Activated B cell treated with CpG ODN at 0.5 μM for 24 hours (primary cell): ENCODE results near the gene CALHM2. TPM values are rescaled to one million over a fixed set of nuclear protein-coding genes. Genes with fewer than 3 reads are reported as not detected.

Experiments
- ATAC-seq: fragments of 200-7000 bp; cut with Tn5 transposase; one replicate; pipeline ENCODE4 v1.10.0; 2021; ENCODE audit warnings: low read depth, mild to moderate bottlenecking, moderate library complexity
- CTCF ChIA-PET: fragments of 350-600 bp; sonication (Branson Sonifier 250); formaldehyde crosslinking; loops from one replicate; lab custom pipeline; 2021; ENCODE audit warnings: antibody characterized with exemption; lab: Charles Lee
- POLR2A ChIA-PET: fragments of 350-600 bp; sonication (Branson Sonifier 250); formaldehyde crosslinking; loops from one replicate; lab custom pipeline; 2021; ENCODE audit warnings: antibody characterized with exemption; lab: Charles Lee
- DNase-seq: peaks from one replicate; pipeline ENCODE4 v3.0.0; 2022
- H3K27ac Mint-ChIP-seq: one replicate; pipeline ENCODE4 v1.8.0; 2020; ENCODE audit warnings: mixed read lengths
- H3K27me3 Mint-ChIP-seq: one replicate; pipeline ENCODE4 v1.8.0; 2021; ENCODE audit warnings: mixed read lengths
- H3K36me3 Mint-ChIP-seq: one replicate; pipeline ENCODE4 v1.8.0; 2021; ENCODE audit warnings: low read depth, mixed read lengths
- H3K4me1 Mint-ChIP-seq: one replicate; pipeline ENCODE4 v1.8.0; 2021; ENCODE audit warnings: mixed read lengths
- H3K4me3 Mint-ChIP-seq: one replicate; pipeline ENCODE4 v1.8.0; 2020; ENCODE audit warnings: mild to moderate bottlenecking, mixed read lengths
- H3K9me3 Mint-ChIP-seq: one replicate; pipeline ENCODE4 v1.8.0; 2020; ENCODE audit warnings: mixed read lengths
- intact Hi-C: fragments of 100-400 bp; cut with micrococcal nuclease; formaldehyde crosslinking; loops from one replicate; pipeline ENCODE4 v1.15.1; 2024
- total RNA-seq: library from RNA; stranded (reverse); gene quantifications from 2 replicates; pipeline ENCODE4 v1.2.3, GENCODE V29; 2022
- TF ChIP-seq, protein P1 (sequence below): fragments of 200-600 bp; IDR thresholded peaks from one replicate; pipeline ENCODE4 v1.8.0; 2022; ENCODE audit warnings: antibody characterized with exemption, mild to moderate bottlenecking

The CALHM2 gene
- total RNA-seq, 1 donor from 2014 or later: 17.5 TPM

DNA sequence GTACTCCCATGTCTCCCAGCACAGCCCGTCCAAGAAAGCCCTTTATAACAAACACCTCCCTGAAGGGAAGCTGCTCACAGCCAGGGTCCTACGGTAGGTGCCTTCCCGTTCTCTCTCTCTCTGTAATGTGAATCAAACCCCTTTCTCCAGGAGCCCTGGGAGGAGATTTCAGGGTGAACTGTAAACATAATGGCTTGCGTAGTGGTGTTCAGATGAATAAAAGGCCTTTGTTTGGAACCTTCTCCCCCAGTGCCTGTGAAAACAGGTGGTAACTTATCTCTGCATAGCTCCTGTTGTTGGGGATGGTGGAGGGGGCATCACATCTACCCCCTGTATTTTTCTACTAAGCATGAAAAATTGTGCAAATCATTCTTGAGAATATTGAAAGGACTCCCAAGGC is 12.4 kb downstream of the CALHM2 start:
- ChIA-PET POLR2A (no interaction called here), CTCF (interaction anchor here (2.1 kb wide), 1 partner anchor 42 kb away, joined by 4 read pairs; no protein-coding TSS in a partner anchor)
- no peaks in the 10 kb centered on the region for H3K9me3 Mint-ChIP-seq
- ATAC-seq (no peak), DNase-seq (no peak)
- intact Hi-C loops: loop anchor here (5.0 kb wide), 1 partner anchor 33 kb away; no protein-coding TSS in a partner anchor
- peaks cover 87% of the 10 kb centered on the region for H3K36me3 Mint-ChIP-seq
- peak overlapping the region; percentile 30 for H3K27ac Mint-ChIP-seq
- no peak overlapping the region for H3K4me3 Mint-ChIP-seq
- TF ChIP-seq, protein P1, sequence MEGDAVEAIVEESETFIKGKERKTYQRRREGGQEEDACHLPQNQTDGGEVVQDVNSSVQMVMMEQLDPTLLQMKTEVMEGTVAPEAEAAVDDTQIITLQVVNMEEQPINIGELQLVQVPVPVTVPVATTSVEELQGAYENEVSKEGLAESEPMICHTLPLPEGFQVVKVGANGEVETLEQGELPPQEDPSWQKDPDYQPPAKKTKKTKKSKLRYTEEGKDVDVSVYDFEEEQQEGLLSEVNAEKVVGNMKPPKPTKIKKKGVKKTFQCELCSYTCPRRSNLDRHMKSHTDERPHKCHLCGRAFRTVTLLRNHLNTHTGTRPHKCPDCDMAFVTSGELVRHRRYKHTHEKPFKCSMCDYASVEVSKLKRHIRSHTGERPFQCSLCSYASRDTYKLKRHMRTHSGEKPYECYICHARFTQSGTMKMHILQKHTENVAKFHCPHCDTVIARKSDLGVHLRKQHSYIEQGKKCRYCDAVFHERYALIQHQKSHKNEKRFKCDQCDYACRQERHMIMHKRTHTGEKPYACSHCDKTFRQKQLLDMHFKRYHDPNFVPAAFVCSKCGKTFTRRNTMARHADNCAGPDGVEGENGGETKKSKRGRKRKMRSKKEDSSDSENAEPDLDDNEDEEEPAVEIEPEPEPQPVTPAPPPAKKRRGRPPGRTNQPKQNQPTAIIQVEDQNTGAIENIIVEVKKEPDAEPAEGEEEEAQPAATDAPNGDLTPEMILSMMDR: no peak
- no peaks in the 10 kb centered on the region for H3K4me1 Mint-ChIP-seq
- no peaks in the 10 kb centered on the region for H3K27me3 Mint-ChIP-seq

DNA sequence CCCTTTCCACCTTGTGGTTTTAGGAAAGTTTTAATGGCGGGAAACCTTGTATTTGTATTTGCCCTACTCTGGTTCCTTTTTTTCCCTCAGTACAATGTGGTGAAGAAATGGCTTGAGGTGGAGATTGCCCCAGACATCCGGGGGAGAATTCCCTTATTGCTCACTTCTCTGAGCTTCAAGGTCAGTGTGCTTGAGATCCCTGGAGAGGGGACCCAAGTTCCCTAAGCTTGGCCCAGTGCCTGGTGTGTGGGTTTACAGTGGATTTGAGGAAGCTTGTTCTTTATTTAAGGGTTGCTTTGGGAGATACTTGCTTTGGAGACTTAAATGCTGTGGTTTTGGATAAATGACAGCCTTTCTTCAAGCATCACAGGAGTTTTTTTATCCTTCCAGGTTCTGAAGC is 18.3 kb downstream of the CALHM2 start:
- H3K27ac Mint-ChIP-seq: no peak overlapping the region
- intact Hi-C loops: no loop called here
- H3K27me3 Mint-ChIP-seq: no peaks in the 10 kb centered on the region
- H3K9me3 Mint-ChIP-seq: no peaks in the 10 kb centered on the region
- ATAC-seq: no peak
- no peak overlapping the region for H3K4me3 Mint-ChIP-seq
- ChIA-PET POLR2A (no interaction called here), CTCF (interaction anchor here (0.9 kb wide), 1 partner anchor 49 kb away, joined by 3 read pairs; no protein-coding TSS in a partner anchor)
- H3K4me1 Mint-ChIP-seq: no peaks in the 10 kb centered on the region
- H3K36me3 Mint-ChIP-seq: peaks cover 86% of the 10 kb centered on the region
- TF ChIP-seq, protein P1: no peak
- no peak for DNase-seq

DNA sequence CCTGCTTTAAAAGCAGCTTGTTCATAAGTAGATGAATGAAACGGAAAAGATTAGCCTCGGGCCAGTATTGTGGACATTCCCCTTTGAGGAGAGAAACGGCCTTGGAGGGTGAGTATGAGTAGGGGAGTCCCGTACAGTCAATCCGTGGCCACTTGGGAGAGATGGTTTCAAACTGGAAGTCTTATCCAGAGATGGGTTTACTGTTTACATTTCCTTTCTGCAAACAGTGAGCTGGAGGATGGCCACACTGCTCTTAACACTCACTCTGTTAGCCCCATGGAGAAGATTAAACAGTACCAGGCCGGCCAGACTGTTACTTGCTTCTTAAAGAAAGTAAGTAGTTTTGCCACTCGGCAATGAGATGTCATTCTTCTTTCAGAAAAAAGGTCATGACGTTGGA is 20.3 kb downstream of the CALHM2 start:
- H3K4me1 Mint-ChIP-seq: no peaks in the 10 kb centered on the region
- POLR2A ChIA-PET: interaction anchor here (0.6 kb wide), 1 partner anchor 38 kb away, joined by 4 read pairs; no protein-coding TSS in a partner anchor
- H3K9me3 Mint-ChIP-seq: no peaks in the 10 kb centered on the region
- peaks cover 89% of the 10 kb centered on the region for H3K36me3 Mint-ChIP-seq
- H3K27me3 Mint-ChIP-seq: no peaks in the 10 kb centered on the region
- ATAC-seq: no peak
- DNase-seq: no peak
- intact Hi-C loops: no loop called here
- H3K27ac Mint-ChIP-seq: no peak overlapping the region
- no peak overlapping the region for H3K4me3 Mint-ChIP-seq
- TF ChIP-seq, protein P1: no peak
- CTCF ChIA-PET: no interaction called here

DNA sequence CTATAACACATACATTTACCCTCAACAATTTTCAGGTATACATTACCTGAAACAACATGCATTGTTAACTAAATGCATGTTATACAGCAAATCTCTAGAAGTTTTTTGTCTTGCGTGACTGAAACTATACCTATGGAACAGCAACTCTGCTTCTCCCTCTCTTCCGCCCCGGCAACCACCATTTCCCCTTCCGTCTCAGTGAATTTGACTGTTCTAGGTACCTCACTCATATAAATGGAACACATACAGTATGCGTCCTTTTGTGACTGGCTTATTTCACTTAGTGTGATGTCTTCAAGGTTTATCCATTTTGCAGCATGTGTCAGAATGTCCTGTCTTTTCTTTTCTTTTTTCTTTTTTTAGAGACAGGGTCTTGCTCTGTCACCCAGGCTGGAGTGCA is 22.5 kb downstream of the CALHM2 start:
- no peak for DNase-seq
- no peak overlapping the region for H3K27ac Mint-ChIP-seq
- peaks cover 87% of the 10 kb centered on the region for H3K36me3 Mint-ChIP-seq
- TF ChIP-seq, protein P1: no peak
- no peak for ATAC-seq
- no peak overlapping the region for H3K4me3 Mint-ChIP-seq
- ChIA-PET POLR2A (interaction anchor here (0.6 kb wide), 1 partner anchor 42 kb away, joined by 10 read pairs; no protein-coding TSS in a partner anchor), CTCF (no interaction called here)
- H3K4me1 Mint-ChIP-seq: no peaks in the 10 kb centered on the region
- intact Hi-C loops: no loop called here
- H3K27me3 Mint-ChIP-seq: no peaks in the 10 kb centered on the region
- H3K9me3 Mint-ChIP-seq: no peaks in the 10 kb centered on the region

DNA sequence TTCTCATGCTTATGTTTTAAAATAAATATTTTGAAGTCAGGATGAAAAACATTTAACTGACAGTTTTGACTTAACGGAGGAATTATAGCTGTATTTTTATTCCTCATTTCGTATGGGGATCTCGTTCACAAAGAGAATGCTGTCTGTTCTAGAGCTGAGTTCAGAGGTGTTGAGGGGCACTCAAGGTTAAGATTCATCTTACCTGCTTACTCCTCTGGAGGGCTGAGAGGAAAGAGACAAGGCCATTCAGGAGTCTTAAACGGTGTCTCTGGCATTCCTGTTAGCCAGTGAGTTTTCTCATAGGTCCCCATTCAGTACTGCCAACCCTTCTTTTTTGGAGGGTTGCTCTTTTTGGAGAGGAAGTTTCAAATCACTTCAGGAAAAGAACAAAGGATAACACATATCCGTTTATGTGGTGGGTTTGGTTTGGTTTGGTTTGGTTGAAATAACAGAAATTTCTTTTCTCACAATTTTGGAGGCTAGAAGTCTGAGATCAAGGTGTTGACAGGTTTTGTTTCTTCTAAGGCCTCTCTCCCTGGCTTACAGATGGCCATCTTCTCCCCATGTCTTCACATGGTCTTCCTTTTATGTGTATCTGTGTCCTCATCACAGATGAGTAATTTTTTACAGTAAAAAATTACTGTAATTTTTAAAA is 23.1 kb downstream of the CALHM2 start:
- Mint-ChIP-seq H3K27me3 (no peaks in the 10 kb centered on the region), H3K27ac (no peak overlapping the region), H3K4me1 (no peaks in the 10 kb centered on the region), H3K9me3 (no peaks in the 10 kb centered on the region), H3K36me3 (peaks cover 89% of the 10 kb centered on the region), H3K4me3 (no peak overlapping the region)
- ATAC-seq (no peak), DNase-seq (no peak)
- CTCF ChIA-PET: no interaction called here
- POLR2A ChIA-PET: no interaction called here
- TF ChIP-seq, protein P1: no peak
- intact Hi-C loops: no loop called here
